Osteocyte (in vitro differentiated cells): ENCODE results near the gene M6PR. TPM values are rescaled to one million over a fixed set of nuclear protein-coding genes. Genes with fewer than 3 reads are reported as not detected.

Source experiments
- DNase-seq: peaks from one replicate; pipeline ENCODE4 v3.0.0; 2021; ENCODE audit warnings: mixed read lengths; ENCODE audit not compliant: unreplicated experiment; ENCODE audit errors: extremely low spot score
- H3K27ac Mint-ChIP-seq: one replicate; pipeline ENCODE4 v1.8.0; 2021; ENCODE audit warnings: mild to moderate bottlenecking, mixed read lengths; ENCODE audit not compliant: unreplicated experiment
- H3K27me3 Mint-ChIP-seq: one replicate; pipeline ENCODE4 v1.8.0; 2021; ENCODE audit warnings: mixed read lengths; ENCODE audit not compliant: unreplicated experiment
- H3K36me3 Mint-ChIP-seq: one replicate; pipeline ENCODE4 v1.8.0; 2021; ENCODE audit warnings: mixed read lengths; ENCODE audit not compliant: unreplicated experiment
- H3K4me1 Mint-ChIP-seq: one replicate; pipeline ENCODE4 v1.8.0; 2021; ENCODE audit warnings: mixed read lengths; ENCODE audit not compliant: unreplicated experiment
- H3K4me3 Mint-ChIP-seq: one replicate; pipeline ENCODE4 v1.8.0; 2021; ENCODE audit warnings: mild to moderate bottlenecking, moderate library complexity, mixed read lengths; ENCODE audit not compliant: unreplicated experiment
- H3K9me3 Mint-ChIP-seq: one replicate; pipeline ENCODE4 v1.8.0; 2021; ENCODE audit warnings: mixed read lengths; ENCODE audit not compliant: unreplicated experiment
- total RNA-seq: library from RNA; stranded (reverse); gene quantifications from 2 replicates; pipeline ENCODE4 v1.2.1, GENCODE V29; 2021
- TF ChIP-seq, protein P1 (sequence below): fragments of 200-600 bp; sonication (generic); IDR thresholded peaks from 2 replicates; pipeline ENCODE4 v1.5.0; 2021; ENCODE audit warnings: antibody characterized with exemption, mild to moderate bottlenecking, moderate library complexity

The M6PR gene
- total RNA-seq, 1 donor from 2014 or later, result 126 TPM

DNA sequence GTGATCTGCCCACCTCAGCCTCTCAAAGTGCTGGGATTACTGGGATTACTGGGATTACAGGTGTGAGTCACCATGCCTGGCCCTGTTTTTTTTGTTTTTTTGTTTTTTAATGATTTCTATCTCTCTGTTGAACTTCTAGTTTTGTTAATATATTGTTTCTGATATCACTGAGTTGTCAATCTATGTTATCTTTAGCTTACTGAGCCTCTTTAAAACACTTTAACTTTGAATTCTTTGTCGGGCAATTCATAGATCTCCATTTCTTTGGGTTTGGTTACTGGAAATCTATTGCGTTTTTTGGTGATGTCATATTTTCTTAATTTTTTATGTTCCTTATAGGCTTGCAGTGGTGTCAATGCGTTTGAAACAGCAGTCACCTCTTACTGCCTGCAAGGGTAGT, 30.7 kb upstream of the M6PR start:
- TF ChIP-seq, protein P1, sequence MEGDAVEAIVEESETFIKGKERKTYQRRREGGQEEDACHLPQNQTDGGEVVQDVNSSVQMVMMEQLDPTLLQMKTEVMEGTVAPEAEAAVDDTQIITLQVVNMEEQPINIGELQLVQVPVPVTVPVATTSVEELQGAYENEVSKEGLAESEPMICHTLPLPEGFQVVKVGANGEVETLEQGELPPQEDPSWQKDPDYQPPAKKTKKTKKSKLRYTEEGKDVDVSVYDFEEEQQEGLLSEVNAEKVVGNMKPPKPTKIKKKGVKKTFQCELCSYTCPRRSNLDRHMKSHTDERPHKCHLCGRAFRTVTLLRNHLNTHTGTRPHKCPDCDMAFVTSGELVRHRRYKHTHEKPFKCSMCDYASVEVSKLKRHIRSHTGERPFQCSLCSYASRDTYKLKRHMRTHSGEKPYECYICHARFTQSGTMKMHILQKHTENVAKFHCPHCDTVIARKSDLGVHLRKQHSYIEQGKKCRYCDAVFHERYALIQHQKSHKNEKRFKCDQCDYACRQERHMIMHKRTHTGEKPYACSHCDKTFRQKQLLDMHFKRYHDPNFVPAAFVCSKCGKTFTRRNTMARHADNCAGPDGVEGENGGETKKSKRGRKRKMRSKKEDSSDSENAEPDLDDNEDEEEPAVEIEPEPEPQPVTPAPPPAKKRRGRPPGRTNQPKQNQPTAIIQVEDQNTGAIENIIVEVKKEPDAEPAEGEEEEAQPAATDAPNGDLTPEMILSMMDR, result no peak
- Mint-ChIP-seq H3K36me3 (no peaks in the 10 kb centered on the region), H3K27me3 (no peaks in the 10 kb centered on the region), H3K9me3 (peaks cover 9% of the 10 kb centered on the region), H3K4me3 (no peak overlapping the region), H3K27ac (no peak overlapping the region), H3K4me1 (no peaks in the 10 kb centered on the region)
- no peak for DNase-seq

GRCh38 chr12:8970432-8970831, 21.0 kb upstream of the M6PR start:
- Mint-ChIP-seq H3K36me3 (no peaks in the 10 kb centered on the region), H3K27me3 (no peaks in the 10 kb centered on the region)
- TF ChIP-seq, protein P1, result no peak

GRCh38 chr12:8969861-8970411, 20.5 kb upstream of the M6PR start:
- Mint-ChIP-seq H3K4me3 (no peak overlapping the region), H3K4me1 (no peaks in the 10 kb centered on the region), H3K9me3 (peaks cover 27% of the 10 kb centered on the region), H3K27ac (no peak overlapping the region), H3K27me3 (no peaks in the 10 kb centered on the region), H3K36me3 (no peaks in the 10 kb centered on the region)
- TF ChIP-seq, protein P1, result no peak
- no peak for DNase-seq

More at GRCh38 chr12:8970432-8970831, 21.0 kb upstream of the M6PR start:
- DNase-seq, result no peak
- H3K4me3 Mint-ChIP-seq, result no peak overlapping the region
- H3K27ac Mint-ChIP-seq, result no peak overlapping the region
- H3K4me1 Mint-ChIP-seq, result no peaks in the 10 kb centered on the region
- H3K9me3 Mint-ChIP-seq, result peaks cover 27% of the 10 kb centered on the region

DNA sequence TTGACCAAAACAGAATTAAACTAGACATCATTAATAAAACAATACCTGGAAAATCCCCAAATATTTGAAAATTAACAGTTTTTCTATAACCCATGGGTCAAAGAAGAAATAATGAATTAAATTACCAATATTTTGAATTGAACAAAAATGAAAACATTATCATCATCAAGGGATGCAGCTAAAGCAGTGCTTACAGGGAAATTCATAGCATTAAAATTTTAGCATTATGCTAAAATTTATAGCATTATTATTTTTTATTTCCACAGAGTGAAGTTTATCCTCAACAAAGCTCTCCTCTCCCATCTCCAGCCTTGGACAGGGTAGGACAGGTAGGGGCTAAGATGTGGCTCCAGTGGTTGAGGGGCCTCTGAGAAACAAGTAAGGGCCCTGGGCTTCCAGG, 19.3 kb upstream of the M6PR start:
- Mint-ChIP-seq H3K4me3 (no peak overlapping the region), H3K27ac (no peak overlapping the region), H3K36me3 (no peaks in the 10 kb centered on the region), H3K9me3 (peaks cover 29% of the 10 kb centered on the region), H3K4me1 (no peaks in the 10 kb centered on the region), H3K27me3 (peaks cover 4% of the 10 kb centered on the region)
- DNase-seq, result no peak
- TF ChIP-seq, protein P1, result no peak

- H3K4me1 Mint-ChIP-seq, result no peaks in the 10 kb centered on the region
- no peak overlapping the region for H3K27ac Mint-ChIP-seq
- TF ChIP-seq, protein P1, result no peak
- DNase-seq, result no peak
- H3K9me3 Mint-ChIP-seq, result peaks cover 13% of the 10 kb centered on the region
- no peak overlapping the region for H3K4me3 Mint-ChIP-seq
- H3K27me3 Mint-ChIP-seq, result peaks cover 4% of the 10 kb centered on the region
- H3K36me3 Mint-ChIP-seq, result no peaks in the 10 kb centered on the region
Measured at GRCh38 chr12:8960176-8960575, 10.7 kb upstream of the M6PR start.
